Measurements from ENCODE around the gene CADM1. TPM values are rescaled to one million over a fixed set of nuclear protein-coding genes. Genes with fewer than 3 reads are reported as not detected.

Gene CADM1
- total and polyA plus RNA-seq, 2 experiments from 2014 or later: 16.5 to 18.0 TPM

- TF ChIP-seq REST (IDR thresholded peaks at IDR 0.05; ENCODE audit: unreplicated experiment) (no peak), ZNF114 (CRISPR knock-in tag; IDR thresholded peaks at IDR 0.05) (no peak), EZH2phosphoT487 (IDR thresholded peaks at IDR 0.05; ENCODE audit: unreplicated experiment) (no peak), JUNB (IDR thresholded peaks at IDR 0.05; ENCODE audit: unreplicated experiment) (no peak), POLR2AphosphoS5 (IDR thresholded peaks at IDR 0.05; ENCODE audit: low read depth) (no peak)
Measured at GRCh38 chr11:115238086-115238485, 266.1 kb downstream of the CADM1 start (continued).

- Mint-ChIP-seq H3K4me1 (peaks cover 6% of the 10 kb centered on the region; the same call in 2 of the 3 replicates), H3K9me3 (no peaks in the 10 kb centered on the region), H3K27me3 (ENCODE audit: insufficient read depth, low read depth, poor library complexity) (no peaks in the 10 kb centered on the region), H3K36me3 (ENCODE audit: low read depth) (no peaks in the 10 kb centered on the region), H3K27ac (no peak overlapping the region), H3K4me3 (no peak overlapping the region)
- Histone ChIP-seq H3K4me3 (no peak overlapping the region), H3K27me3 (ENCODE audit: insufficient read depth) (no peaks in the 10 kb centered on the region), H2AFZ (no peak overlapping the region), H3K36me3 (ENCODE audit: insufficient read depth) (no peaks in the 10 kb centered on the region), H4K20me1 (replicated peaks; ENCODE audit: insufficient read depth) (no peaks in the 10 kb centered on the region), H3K4me1 (ENCODE audit: insufficient read depth) (no peaks in the 10 kb centered on the region), H3K79me2 (replicated peaks; ENCODE audit: insufficient read depth) (no peaks in the 10 kb centered on the region), H3F3A (replicated peaks; ENCODE audit: low read depth) (no peaks in the 10 kb centered on the region), H3K9me2 (ENCODE audit: insufficient read depth) (no peaks in the 10 kb centered on the region), H3K4me2 (no peak overlapping the region), H3K27ac (ENCODE audit: low read depth) (no peak overlapping the region)
- DNase-seq (ENCODE audit: low spot score): no peak
- no peak for ATAC-seq
- no peak for TF ChIP-seq CREB1 (CRISPR knock-in tag; IDR thresholded peaks at IDR 0.05; ENCODE audit: low read depth)
- TF ChIP-seq ETS1 (IDR thresholded peaks at IDR 0.05): no peak
- no peak for TF ChIP-seq STAT1 (IDR thresholded peaks at IDR 0.05; ENCODE audit: unreplicated experiment)
- TF ChIP-seq EZH2 (IDR thresholded peaks at IDR 0.05; ENCODE audit: low read depth, unreplicated experiment): no peak
- no peak for TF ChIP-seq ZNF331 (CRISPR knock-in tag; IDR thresholded peaks at IDR 0.05; ENCODE audit: low read depth)
- TF ChIP-seq JUNB (IDR thresholded peaks at IDR 0.05; ENCODE audit: unreplicated experiment): no peak
- TF ChIP-seq NANOG (IDR thresholded peaks at IDR 0.05; ENCODE audit: borderline replicate concordance): no peak
- TF ChIP-seq REST (IDR thresholded peaks at IDR 0.05; ENCODE audit: unreplicated experiment): no peak
- no peak for TF ChIP-seq ZNF462 (CRISPR knock-in tag; IDR thresholded peaks at IDR 0.05)
Measured at GRCh38 chr11:115237578-115237977, 266.6 kb downstream of the CADM1 start.
